LNCAP (cell line): Measurements from ENCODE around the gene ZNF3.

Experiments
- TF ChIP-seq, protein P1 (sequence below): fragments of 450-650 bp; IDR thresholded peaks from 2 replicates; pipeline ENCODE4 v1.5.1; 2017; ENCODE audit warnings: mild to moderate bottlenecking

Gene ZNF3

DNA sequence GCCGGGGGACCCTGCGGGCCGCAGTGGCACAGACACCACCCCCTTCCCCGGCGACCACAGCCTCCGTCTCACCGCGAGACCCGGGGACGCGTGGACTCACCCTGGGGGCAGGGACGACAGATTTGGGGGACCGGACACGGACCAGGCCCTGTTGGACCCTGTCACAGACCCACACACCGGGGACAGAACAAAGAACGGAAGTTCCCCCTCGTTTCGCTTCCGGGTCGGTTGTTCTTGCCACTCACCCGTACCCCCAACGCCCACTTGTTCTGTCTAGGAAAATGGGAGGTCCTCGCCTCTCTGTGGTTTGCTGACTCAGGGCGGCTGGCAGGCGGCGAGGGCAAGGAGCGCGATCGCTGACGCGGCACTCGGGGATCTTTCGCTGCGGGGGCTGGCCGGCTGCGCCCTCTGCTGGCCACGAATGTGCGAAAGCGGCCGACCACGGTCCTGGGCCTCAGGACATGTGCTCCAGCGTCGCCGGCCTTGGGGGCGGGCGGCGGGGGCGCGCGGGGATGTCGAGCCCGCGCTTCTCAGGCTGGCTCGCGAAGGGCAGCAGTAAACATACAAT, at the start of gene ZNF3:
TSS of gene ZNF3 (minus strand) at position 189 of the 568 bp plus-strand sequence. CDS start 4,366 bp downstream, outside the sequence.
- TF ChIP-seq, protein P1, sequence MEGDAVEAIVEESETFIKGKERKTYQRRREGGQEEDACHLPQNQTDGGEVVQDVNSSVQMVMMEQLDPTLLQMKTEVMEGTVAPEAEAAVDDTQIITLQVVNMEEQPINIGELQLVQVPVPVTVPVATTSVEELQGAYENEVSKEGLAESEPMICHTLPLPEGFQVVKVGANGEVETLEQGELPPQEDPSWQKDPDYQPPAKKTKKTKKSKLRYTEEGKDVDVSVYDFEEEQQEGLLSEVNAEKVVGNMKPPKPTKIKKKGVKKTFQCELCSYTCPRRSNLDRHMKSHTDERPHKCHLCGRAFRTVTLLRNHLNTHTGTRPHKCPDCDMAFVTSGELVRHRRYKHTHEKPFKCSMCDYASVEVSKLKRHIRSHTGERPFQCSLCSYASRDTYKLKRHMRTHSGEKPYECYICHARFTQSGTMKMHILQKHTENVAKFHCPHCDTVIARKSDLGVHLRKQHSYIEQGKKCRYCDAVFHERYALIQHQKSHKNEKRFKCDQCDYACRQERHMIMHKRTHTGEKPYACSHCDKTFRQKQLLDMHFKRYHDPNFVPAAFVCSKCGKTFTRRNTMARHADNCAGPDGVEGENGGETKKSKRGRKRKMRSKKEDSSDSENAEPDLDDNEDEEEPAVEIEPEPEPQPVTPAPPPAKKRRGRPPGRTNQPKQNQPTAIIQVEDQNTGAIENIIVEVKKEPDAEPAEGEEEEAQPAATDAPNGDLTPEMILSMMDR: peak; percentile 97

DNA sequence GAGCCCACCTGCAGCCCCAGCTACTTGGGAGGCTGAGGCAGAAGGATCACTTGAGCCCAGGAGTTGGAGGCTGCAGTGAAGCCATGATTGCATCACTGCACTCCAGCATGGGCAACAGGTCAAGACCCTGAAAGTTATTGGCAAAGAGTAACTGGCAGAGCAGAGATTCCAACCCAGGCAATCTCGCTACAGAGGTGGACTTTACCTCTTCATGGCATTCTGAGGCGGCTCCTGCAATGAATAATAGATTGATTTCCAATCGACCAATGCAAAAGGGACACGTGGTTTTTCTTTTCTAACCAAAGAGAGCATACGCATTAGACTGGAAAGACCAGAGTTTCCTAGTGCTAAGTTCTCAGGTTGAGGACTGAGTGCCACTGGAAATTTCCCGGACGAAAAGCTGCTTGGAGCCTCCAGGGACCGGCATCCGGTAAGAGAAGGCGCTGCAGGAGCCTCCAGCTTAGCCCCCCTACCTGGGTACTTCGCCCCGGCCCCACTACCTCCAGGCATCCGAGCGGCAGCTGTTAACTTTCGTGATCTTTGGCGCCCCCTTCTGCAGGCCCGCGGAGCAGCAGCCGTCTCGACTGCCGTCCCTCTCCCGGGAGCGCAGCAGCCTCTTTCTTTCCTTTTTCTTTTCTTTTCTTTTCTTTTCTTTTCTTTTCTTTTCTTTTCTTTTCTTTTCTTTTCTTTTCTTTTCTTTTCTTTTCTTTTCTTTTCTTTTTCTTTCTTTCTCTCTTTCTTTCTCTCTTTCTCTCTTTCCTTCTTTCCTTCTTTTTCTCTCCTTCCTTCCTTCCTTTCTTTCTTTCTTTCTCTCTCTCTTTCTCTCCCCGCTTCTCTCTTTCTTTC, 49.3 kb upstream of the ZNF3 start:
- TF ChIP-seq, protein P1: peak; percentile 81

DNA sequence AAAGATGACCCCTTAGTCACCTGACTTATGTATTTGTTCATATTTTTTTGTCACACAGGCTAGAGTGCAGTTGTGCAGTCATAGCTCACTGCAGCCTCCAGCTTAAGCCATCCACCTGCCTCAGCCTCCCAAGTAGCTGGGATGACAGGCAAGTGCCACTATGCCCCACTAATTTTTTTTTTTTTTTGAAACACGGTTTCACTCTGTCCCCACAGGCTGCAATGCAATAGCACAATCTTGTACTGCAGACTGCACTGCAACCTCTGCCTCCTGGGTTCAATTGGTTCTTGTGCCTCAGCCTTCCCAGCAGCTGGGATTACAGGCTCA, 47.1 kb upstream of the ZNF3 start:
- TF ChIP-seq, protein P1: no peak

DNA sequence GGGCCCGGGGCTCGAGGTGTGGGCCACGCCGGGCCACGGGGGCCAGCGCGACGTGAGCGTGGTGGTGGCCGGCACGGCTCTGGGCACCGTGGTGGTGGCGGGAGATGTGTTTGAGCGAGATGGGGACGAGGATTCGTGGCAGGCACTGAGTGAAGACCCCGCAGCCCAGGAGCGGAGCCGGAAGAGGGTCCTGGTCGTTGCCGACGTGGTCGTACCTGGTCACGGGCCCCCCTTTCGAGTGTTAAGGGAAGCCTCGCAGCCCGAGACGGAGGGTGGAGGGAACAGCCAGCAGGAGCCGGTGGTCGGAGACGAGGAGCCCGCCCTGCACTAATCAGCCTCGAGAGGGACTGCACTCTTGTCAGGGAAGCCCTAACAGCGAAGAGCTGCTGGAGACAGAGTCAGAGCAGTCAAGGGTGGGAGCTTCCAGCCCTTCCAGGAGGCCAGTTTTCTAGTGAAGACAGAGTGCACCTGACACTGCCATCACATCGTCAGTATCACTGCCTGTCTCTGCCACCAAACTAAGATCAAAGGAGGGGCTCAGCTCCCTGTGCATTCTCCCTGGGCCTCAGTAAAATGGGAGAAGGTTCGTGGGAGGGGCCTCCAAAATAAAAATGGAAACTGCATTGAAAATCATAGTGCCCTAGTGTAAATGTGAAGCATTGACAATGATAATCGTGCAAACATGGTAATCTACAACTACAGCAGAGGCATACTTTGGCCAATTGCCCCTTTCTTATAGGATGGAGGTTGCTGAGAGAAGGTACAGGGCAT, 46.5 kb upstream of the ZNF3 start:
- TF ChIP-seq, protein P1: no peak

DNA sequence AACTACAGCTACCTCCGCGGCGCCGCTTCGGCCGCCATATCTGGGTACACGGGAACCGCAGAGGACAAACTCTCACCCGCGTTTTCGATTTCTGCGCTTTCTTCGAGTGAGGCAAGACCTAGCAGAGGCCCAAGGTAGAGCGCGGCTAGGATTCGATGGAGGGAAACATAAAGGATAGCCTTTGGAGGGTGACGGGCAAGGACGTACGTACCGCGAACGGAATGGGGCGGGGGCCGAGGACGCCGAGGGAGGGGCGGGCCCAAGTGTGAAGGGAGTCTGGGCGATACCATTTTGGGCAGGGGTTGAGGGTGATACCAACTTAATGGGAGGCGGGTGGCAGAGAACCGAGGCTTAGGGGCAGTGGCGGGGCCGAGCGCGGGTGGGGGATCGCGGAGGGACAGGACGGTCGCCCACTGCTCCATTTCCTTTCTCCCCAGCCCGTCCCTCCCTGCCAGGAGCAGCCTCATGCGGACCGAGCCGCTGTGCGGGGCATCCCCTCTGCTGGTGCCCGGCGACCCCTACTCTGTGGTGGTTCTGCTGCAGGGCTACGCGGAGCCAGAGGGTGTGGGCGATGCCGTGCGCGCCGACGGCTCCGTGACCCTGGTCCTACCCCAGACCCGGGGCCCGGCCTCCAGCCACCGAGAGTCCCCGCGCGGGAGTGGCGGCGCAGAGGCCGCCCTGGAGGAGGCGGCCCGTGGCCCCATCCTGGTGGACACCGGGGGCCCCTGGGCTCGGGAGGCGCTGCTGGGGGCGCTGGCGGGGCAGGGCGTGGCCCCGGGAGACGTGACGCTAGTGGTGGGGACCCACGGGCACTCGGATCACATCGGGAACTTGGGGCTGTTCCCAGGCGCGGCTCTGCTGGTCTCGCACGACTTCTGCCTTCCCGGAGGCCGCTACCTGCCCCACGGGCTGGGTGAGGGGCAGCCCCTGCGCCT, 45.7 kb upstream of the ZNF3 start, which contains the start of gene MBLAC1:
TSS of gene MBLAC1 (plus strand) at position 37 of the 935 bp plus-strand sequence. CDS start at position 466, 429 bp downstream.
- TF ChIP-seq, protein P1: no peak

DNA sequence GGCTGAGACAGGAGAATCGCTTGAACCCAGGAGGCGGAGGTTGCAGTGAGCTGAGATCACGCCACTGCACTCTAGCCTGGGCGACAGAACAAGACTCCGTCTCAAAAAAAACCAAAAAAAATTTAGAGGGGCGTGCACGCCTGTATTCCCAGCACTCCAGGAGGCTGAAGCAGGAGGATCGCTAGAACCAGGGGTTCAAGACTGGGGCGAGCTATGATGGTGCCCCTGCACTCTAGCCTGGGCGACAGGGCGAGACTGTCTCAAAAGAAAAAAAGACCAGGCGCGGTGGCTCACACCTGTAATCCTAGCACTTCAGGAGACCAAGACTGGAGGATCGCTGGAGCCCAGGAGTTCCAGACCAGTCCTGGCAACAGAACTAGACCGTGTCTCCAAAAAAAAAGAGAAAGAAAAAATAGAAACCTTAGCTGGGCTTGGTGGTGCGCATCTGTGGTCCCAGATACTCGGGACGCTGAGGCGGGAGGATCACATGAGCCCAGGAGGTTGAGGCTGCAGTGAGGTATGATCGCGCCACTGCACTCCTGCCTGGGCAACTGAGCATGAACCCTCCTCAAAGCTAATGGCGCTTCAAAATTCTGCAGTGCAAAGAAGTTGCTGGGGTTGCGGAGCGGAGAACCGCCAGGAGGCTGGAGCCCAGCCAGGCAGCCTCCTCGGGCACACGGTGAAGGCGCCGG, 44.9 kb upstream of the ZNF3 start:
- TF ChIP-seq, protein P1: no peak
